Right lobe of liver (tissue), 6 donors: ENCODE results near the gene SNUPN. TPM values are rescaled to one million over a fixed set of nuclear protein-coding genes. Genes with fewer than 3 reads are reported as not detected.

ENCODE experiments used
- ATAC-seq, 4 donors: fragments of 200-7000 bp; cut with Tn5 transposase; one replicate each; pipeline ENCODE4 v1.9.1; 2020; ENCODE audit warnings: mild to moderate bottlenecking in 4 of 4, moderate library complexity in 4 of 4
- DNase-seq, 3 donors: peaks; one replicate each; pipeline ENCODE4 v3.0.0-alpha.2; 2020
- H3K27ac ChIP-seq, 3 donors: fragments of 200-600 bp; one replicate each; pipeline ENCODE4 v1.8.0; 2022
- H3K27me3 ChIP-seq, 2 donors: fragments of 200-600 bp; one replicate each; pipeline ENCODE4 v1.8.0; 2022
- H3K36me3 ChIP-seq, 4 donors: fragments of 200-600 bp; sonication (generic) in 1 of 4; one replicate each; pipeline versions ENCODE4 v1.5.1 to v1.8.0; 2017 to 2022; ENCODE audit warnings: control low read depth in 1 of 4
- H3K4me1 ChIP-seq, 4 donors: fragments of 200-600 bp; sonication (generic) in 1 of 4; one replicate each; pipeline versions ENCODE4 v1.5.1 to v1.8.0; 2017 to 2022; ENCODE audit warnings: control low read depth in 1 of 4
- H3K4me3 ChIP-seq, 3 donors: fragments of 200-600 bp; one replicate each; pipeline ENCODE4 v1.8.0; 2022
- H3K9me3 ChIP-seq, 4 donors: fragments of 200-600 bp; sonication (generic) in 1 of 4; one replicate each; pipeline versions ENCODE4 v1.5.1 to v1.8.0; 2017 to 2022; ENCODE audit warnings: control low read depth in 1 of 4
- CTCF ChIP-seq, 4 donors: fragments of 200-600 bp in 3 of 4; fragments of 450-650 bp in 1 of 4; IDR thresholded peaks; one replicate each; pipeline versions ENCODE4 v1.5.1 to v1.8.0; 2016 to 2022; ENCODE audit warnings: antibody characterized with exemption in 4 of 4, mild to moderate bottlenecking in 2 of 4
- POLR2A ChIP-seq: fragments of 450-650 bp; IDR thresholded peaks from one replicate; pipeline ENCODE4 v1.6.1; 2017; ENCODE audit warnings: antibody characterized with exemption, mild to moderate bottlenecking
- WGBS: methylation state at CpG from one replicate; pipeline ENCODE4 v1.1.6; 2018; ENCODE audit warnings: low coverage, low lambda C conversion rate; ENCODE audit not compliant: insufficient coverage; ENCODE audit errors: missing lambda C conversion rate; 5-methylcytosine and 5-hydroxymethylcytosine counted together
- intact Hi-C, 2 donors: fragments of 100-400 bp; cut with DNase I; formaldehyde crosslinking; loops; one replicate each; pipeline versions ENCODE4 v1.11.2 to v1.14.1; 2022
- total RNA-seq, 6 experiments: library from RNA; depleted of rRNA in 2 of 6; stranded (reverse); fragments of >200 nt in 2 of 6; fragmentation: NEBNext Ultra II Directional in 3 of 6; extraction: Animal tissue kit (Norgen Biotek cat#: 25700) in 3 of 6; gene quantifications; one replicate each; pipeline versions ENCODE4 v1.1.0 to v1.2.4, GENCODE V29; 2016 to 2023
- donor health status: DM: no; HTN: yes; CAD: no.
- donor health status: DM: no; HTN: no; CAD: no.
- donor health status: DM: no; HTN: no; CAD: no.
- donor health status: DM: no; HTN: yes; CAD: no.
- donor health status: DM: no; HTN: yes; CAD: no.

The SNUPN gene
- total RNA-seq, 6 experiments from 2014 or later = 11.1 to 19.4 (median 13.3) TPM

GRCh38 chr15:75663931-75664421, 38.5 kb upstream of the SNUPN start:
- H3K4me3 ChIP-seq = no peak overlapping the region
- intact Hi-C loops = no loop called here
- no peaks in the 10 kb centered on the region for H3K27me3 ChIP-seq
- peaks cover 0 to 46% (median 23%) of the 10 kb centered on the region in 4 donors for H3K4me1 ChIP-seq
- no peak for TF ChIP-seq CTCF (IDR thresholded peaks at IDR 0.05)
- TF ChIP-seq POLR2A = no peak
- WGBS = 33% methylated on average over 10 of the region's 11 CpGs
- peak overlapping the region in 2 of 3 donors; percentile 36 to 47 for H3K27ac ChIP-seq
- peaks cover 0 to 2% (median 0%) of the 10 kb centered on the region in 4 donors for H3K36me3 ChIP-seq
- DNase-seq = peak in 1 of 3 donors; percentile 44
- no peaks in the 10 kb centered on the region for H3K9me3 ChIP-seq
- ATAC-seq = peak; percentile 55 to 62 (median 60)

GRCh38 chr15:75662823-75663519, 37.4 kb upstream of the SNUPN start:
- no peak overlapping the region for H3K27ac ChIP-seq
- H3K4me1 ChIP-seq = peaks cover 0 to 46% (median 23%) of the 10 kb centered on the region in 4 donors
- peaks cover 0 to 5% (median 1%) of the 10 kb centered on the region in 4 donors for H3K36me3 ChIP-seq
- 80% methylated on average over 6 of the region's 9 CpGs for WGBS
- H3K27me3 ChIP-seq = no peaks in the 10 kb centered on the region
- no peak overlapping the region for H3K4me3 ChIP-seq
- no peaks in the 10 kb centered on the region for H3K9me3 ChIP-seq
- TF ChIP-seq POLR2A = no peak
- no peak for TF ChIP-seq CTCF (IDR thresholded peaks at IDR 0.05)
- DNase-seq (no peak), ATAC-seq (no peak)
- intact Hi-C loops = no loop called here

GRCh38 chr15:75661756-75662140, 36.2 kb upstream of the SNUPN start:
- Histone ChIP-seq H3K4me1 (peaks cover 0 to 43% (median 22%) of the 10 kb centered on the region in 4 donors), H3K4me3 (no peak overlapping the region), H3K36me3 (peaks cover 0 to 9% (median 2%) of the 10 kb centered on the region in 4 donors), H3K9me3 (no peaks in the 10 kb centered on the region), H3K27me3 (no peaks in the 10 kb centered on the region), H3K27ac (peak overlapping the region; percentile 52 to 65 (median 58))
- DNase-seq = no peak
- TF ChIP-seq CTCF (IDR thresholded peaks at IDR 0.05) = no peak
- no peak for TF ChIP-seq POLR2A
- WGBS = 71% methylated on average over 3 of the region's 3 CpGs
- ATAC-seq = no peak
- intact Hi-C loops = no loop called here

- H3K4me1 ChIP-seq = peaks cover 0 to 38% (median 17%) of the 10 kb centered on the region in 4 donors
These were observed 35.7 kb upstream of the SNUPN start for GRCh38 chr15:75661100-75661755.

More at GRCh38 chr15:75661100-75661755, 35.7 kb upstream of the SNUPN start:
- intact Hi-C loops = no loop called here
- WGBS = 33% methylated on average over 5 of the region's 14 CpGs
- peak overlapping the region; percentile 52 to 65 (median 58) for H3K27ac ChIP-seq
- ATAC-seq = peak; percentile 77 to 88 (median 84)
- no peaks in the 10 kb centered on the region for H3K9me3 ChIP-seq
- no peak overlapping the region for H3K4me3 ChIP-seq
- peak; percentile 25 for TF ChIP-seq POLR2A
- TF ChIP-seq CTCF (IDR thresholded peaks at IDR 0.05) = no peak
- no peaks in the 10 kb centered on the region for H3K27me3 ChIP-seq
- DNase-seq = peak; percentile 83 to 90 (median 83)
- H3K36me3 ChIP-seq = peaks cover 0 to 9% (median 2%) of the 10 kb centered on the region in 4 donors
